SK-N-SH (cell line): ENCODE measurements around the gene STK38. TPM values are rescaled to one million over a fixed set of nuclear protein-coding genes. Genes with fewer than 3 reads are reported as not detected.

Source experiments
- CTCF ChIA-PET: fragments of 300-600, 350-600 bp; formaldehyde crosslinking; extraction: SDS; loops from one replicate; lab custom pipeline; 2021; lab: Yijun Ruan, JAX
- POLR2A ChIA-PET: fragments of 350-600 bp; sonication (Branson Sonifier 250); formaldehyde crosslinking; extraction: SDS; loops from one replicate; lab custom pipeline; 2020; ENCODE audit warnings: antibody characterized with exemption, inconsistent platforms; lab: Yijun Ruan, JAX
- DNase-seq: peaks from one replicate; pipeline ENCODE4 v3.0.0; 2012
- H2AFZ ChIP-seq: fragments of 200-600 bp; sonication (generic); 2 replicates; pipeline ENCODE4 v1.8.1; 2016; ENCODE audit warnings: antibody characterized with exemption, mild to moderate bottlenecking, low read depth
- H3F3A ChIP-seq: fragments of 200-600 bp; sonication (generic); replicated peaks from 2 replicates; pipeline ENCODE3; 2016; ENCODE audit warnings: antibody characterized with exemption, mild to moderate bottlenecking; ENCODE audit not compliant: insufficient read depth
- H3K27ac ChIP-seq, 2 experiments: fragments of 200-500 bp in 1 of 2; fragments of 200-600 bp in 1 of 2; sonication (Bioruptor generic) in 1 of 2; sonication (generic), shearing (Covaris generic) in 1 of 2; 2 replicates each; pipeline versions ENCODE4 v1.5.1 to v1.6.1; 2014 to 2016; ENCODE audit warnings: low read depth in 2 of 2, inconsistent platforms in 1 of 2, low read length in 1 of 2, mild to moderate bottlenecking in 1 of 2, mixed read lengths in 1 of 2
- H3K27me3 ChIP-seq: fragments of 200-600 bp; sonication (generic), shearing (Covaris generic); 2 replicates; pipeline ENCODE4 v1.6.1; 2016; ENCODE audit warnings: mixed run types; ENCODE audit not compliant: insufficient read depth
- H3K36me3 ChIP-seq, 2 experiments: fragments of 200-500 bp in 1 of 2; fragments of 200-600 bp in 1 of 2; sonication (Bioruptor generic) in 1 of 2; sonication (generic) in 1 of 2; replicated peaks in 1 of 2; 2 replicates each; pipeline versions ENCODE3 to v1.5.1; 2014 to 2016; ENCODE audit warnings: low read length in 1 of 2, mild to moderate bottlenecking in 1 of 2; ENCODE audit not compliant: insufficient read depth in 2 of 2, control insufficient read depth in 1 of 2
- H3K4me1 ChIP-seq, 2 experiments: fragments of 200-500 bp in 1 of 2; fragments of 200-600 bp in 1 of 2; sonication (Bioruptor generic) in 1 of 2; sonication (generic), shearing (Covaris generic) in 1 of 2; 2 replicates each; pipeline versions ENCODE4 v1.5.1 to v1.6.1; 2014 to 2016; ENCODE audit warnings: low read depth in 1 of 2, low read length in 1 of 2, mixed run types in 1 of 2; ENCODE audit not compliant: insufficient read depth in 2 of 2, control insufficient read depth in 1 of 2
- H3K4me2 ChIP-seq: fragments of 200-600 bp; sonication (generic), shearing (Covaris generic); 2 replicates; pipeline ENCODE4 v1.6.1; 2017; ENCODE audit warnings: mixed run types
- H3K4me3 ChIP-seq, 2 experiments: fragments of 200-500 bp in 1 of 2; fragments of 200-600 bp in 1 of 2; sonication (Bioruptor generic) in 1 of 2; sonication (generic), shearing (Covaris generic) in 1 of 2; 2 replicates each; pipeline versions ENCODE4 v1.5.1 to v1.8.1; 2014 to 2016; ENCODE audit warnings: low read depth in 2 of 2, inconsistent platforms in 1 of 2, low read length in 1 of 2, mild to moderate bottlenecking in 1 of 2, mixed read lengths in 1 of 2, moderate library complexity in 1 of 2
- H3K79me2 ChIP-seq: fragments of 200-600 bp; sonication (generic); 2 replicates; pipeline ENCODE4 v1.8.1; 2017; ENCODE audit warnings: mild to moderate bottlenecking; ENCODE audit not compliant: insufficient read depth
- H3K9ac ChIP-seq: fragments of 200-600 bp; sonication (generic); 2 replicates; pipeline ENCODE4 v1.6.1; 2017; ENCODE audit warnings: mixed run types
- H3K9me2 ChIP-seq: fragments of 200-600 bp; sonication (generic); 2 replicates; pipeline ENCODE4 v1.6.1; 2017; ENCODE audit warnings: mixed run types
- H3K9me3 ChIP-seq: fragments of 200-600 bp; sonication (generic); 2 replicates; pipeline ENCODE4 v1.6.1; 2017; ENCODE audit warnings: mixed run types, mild to moderate bottlenecking, moderate library complexity
- H4K20me1 ChIP-seq: fragments of 200-600 bp; sonication (generic); 2 replicates; pipeline ENCODE4 v1.6.1; 2017; ENCODE audit warnings: mild to moderate bottlenecking, mixed run types; ENCODE audit not compliant: insufficient read depth
- CHD2 ChIP-seq: fragments of 150-350 bp; IDR thresholded peaks from 2 replicates; pipeline ENCODE4 v1.6.1; 2018; ENCODE audit warnings: low read length; ENCODE audit not compliant: partially characterized antibody
- EP300 ChIP-seq, 2 experiments: IDR thresholded peaks; 2 replicates each; pipeline versions ENCODE4 v1.4.0 to v1.6.1; 2012; ENCODE audit warnings: borderline replicate concordance in 1 of 2, low read depth in 1 of 2, low read length in 1 of 2
- FOSL2 ChIP-seq: IDR thresholded peaks from 2 replicates; pipeline ENCODE4 v1.4.0; 2012; ENCODE audit warnings: low read depth, mild to moderate bottlenecking, moderate library complexity, borderline replicate concordance
- FOXJ3 ChIP-seq: sonication (generic); formaldehyde crosslinking; IDR thresholded peaks from 2 replicates; pipeline ENCODE4 v1.5.1; 2020; ENCODE audit warnings: mild to moderate bottlenecking, missing genetic modification reagents
- JUND ChIP-seq: IDR thresholded peaks from 2 replicates; pipeline ENCODE4 v1.4.0; 2012
- MEF2A ChIP-seq: IDR thresholded peaks from 2 replicates; pipeline ENCODE4 v1.4.0; 2012; ENCODE audit warnings: low read depth, borderline replicate concordance
- MXI1 ChIP-seq: IDR thresholded peaks from 2 replicates; pipeline ENCODE4 v1.6.1; 2012; ENCODE audit warnings: mild to moderate bottlenecking, low read depth, low read length, improper control_type of control experiment
- RCOR1 ChIP-seq: fragments of 150-350 bp; IDR thresholded peaks from 2 replicates; pipeline ENCODE4 v1.6.1; 2017; ENCODE audit warnings: antibody characterized with exemption, low read length
- RFX5 ChIP-seq: IDR thresholded peaks from 2 replicates; pipeline ENCODE4 v1.6.1; 2012; ENCODE audit warnings: mild to moderate bottlenecking, improper control_type of control experiment, low read length
- SIN3A ChIP-seq: IDR thresholded peaks from 2 replicates; pipeline ENCODE4 v1.6.1; 2012; ENCODE audit warnings: low read depth, mild to moderate bottlenecking, low read length, moderate library complexity, borderline replicate concordance
- TAF1 ChIP-seq: IDR thresholded peaks from 2 replicates; pipeline ENCODE4 v1.6.1; 2012; ENCODE audit warnings: low read depth, mild to moderate bottlenecking, low read length, moderate library complexity, borderline replicate concordance
- TEAD4 ChIP-seq: IDR thresholded peaks from 2 replicates; pipeline ENCODE4 v1.4.0; 2012; ENCODE audit warnings: mild to moderate bottlenecking, borderline replicate concordance; ENCODE audit not compliant: insufficient read depth
- WGBS: methylation state at CpG from one replicate; pipeline ENCODE4 v1.1.6; 2017; ENCODE audit warnings: low lambda C conversion rate; 5-methylcytosine and 5-hydroxymethylcytosine counted together
- polyA plus RNA-seq, 3 experiments: library from polyadenylated mRNA; depleted of rRNA; stranded (reverse); fragments of >200 nt; gene quantifications; 2 replicates each; pipeline ENCODE4 v1.2.3, GENCODE V29; 2012
- TF ChIP-seq, protein P1 (sequence below): fragments of 150-350 bp; IDR thresholded peaks from 2 replicates; pipeline ENCODE4 v1.6.1; 2016; ENCODE audit warnings: mild to moderate bottlenecking, low read depth, low read length
- TF ChIP-seq, protein P2 (sequence below): IDR thresholded peaks from 2 replicates; pipeline ENCODE4; 2012
- TF ChIP-seq, protein P3 (sequence below): IDR thresholded peaks from 2 replicates; pipeline ENCODE4 v1.4.0; 2012; ENCODE audit warnings: low read depth, borderline replicate concordance
- TF ChIP-seq, protein P4 (sequence below): fragments of 150-350 bp; IDR thresholded peaks from 2 replicates; pipeline ENCODE4 v1.6.1; 2017; ENCODE audit warnings: antibody characterized with exemption, low read length, low read depth, borderline replicate concordance

STK38 gene
- polyA plus RNA-seq, 1 of the 3 experiments (the other 2 are of a cell fraction): 10.2 TPM

DNA sequence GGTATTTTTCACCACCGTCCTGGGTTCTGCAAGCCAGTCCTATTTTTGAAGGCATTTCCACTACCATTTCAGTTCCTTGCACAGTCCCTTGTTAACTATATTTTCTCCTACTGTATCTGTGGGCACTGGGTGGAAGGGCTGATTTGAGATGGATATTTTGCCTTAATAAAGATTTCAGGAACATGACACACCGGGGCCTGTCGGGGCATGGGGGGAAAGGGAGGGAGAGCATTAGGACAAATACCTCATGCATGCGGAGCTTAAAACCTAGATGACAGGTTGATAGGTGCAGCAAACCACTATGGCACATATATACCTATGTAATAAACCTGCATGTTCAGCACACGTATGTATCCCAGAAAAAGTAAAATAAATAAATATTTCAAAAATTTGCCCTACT lies 22.4 kb downstream of the STK38 start:
- Histone ChIP-seq H3K27ac (no peak overlapping the region), H3F3A (no peaks in the 10 kb centered on the region), H3K9me3 (no peaks in the 10 kb centered on the region), H4K20me1 (no peaks in the 10 kb centered on the region; the same call in 1 of the 2 replicates)
- CTCF ChIA-PET: interaction anchor here (0.7 to 1.2 kb wide), 2 partner anchors 57 to 101 kb away, joined by 3 to 4 read pairs; no protein-coding TSS in a partner anchor
- no peak for DNase-seq
- TF ChIP-seq RCOR1 (no peak), MXI1 (no peak), JUND (no peak), FOXJ3 (CRISPR knock-in tag) (no peak), RFX5 (no peak), EP300 (IDR thresholded peaks at IDR 0.05; ENCODE audit: borderline replicate concordance in 1 of 2, low read depth in 1 of 2, low read length in 1 of 2) (no peak), SIN3A (no peak), CHD2 (no peak), TEAD4 (no peak), TAF1 (no peak), MEF2A (no peak), FOSL2 (no peak)
- TF ChIP-seq, protein P1, sequence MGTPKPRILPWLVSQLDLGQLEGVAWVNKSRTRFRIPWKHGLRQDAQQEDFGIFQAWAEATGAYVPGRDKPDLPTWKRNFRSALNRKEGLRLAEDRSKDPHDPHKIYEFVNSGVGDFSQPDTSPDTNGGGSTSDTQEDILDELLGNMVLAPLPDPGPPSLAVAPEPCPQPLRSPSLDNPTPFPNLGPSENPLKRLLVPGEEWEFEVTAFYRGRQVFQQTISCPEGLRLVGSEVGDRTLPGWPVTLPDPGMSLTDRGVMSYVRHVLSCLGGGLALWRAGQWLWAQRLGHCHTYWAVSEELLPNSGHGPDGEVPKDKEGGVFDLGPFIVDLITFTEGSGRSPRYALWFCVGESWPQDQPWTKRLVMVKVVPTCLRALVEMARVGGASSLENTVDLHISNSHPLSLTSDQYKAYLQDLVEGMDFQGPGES: no peak
- TF ChIP-seq, protein P2, sequence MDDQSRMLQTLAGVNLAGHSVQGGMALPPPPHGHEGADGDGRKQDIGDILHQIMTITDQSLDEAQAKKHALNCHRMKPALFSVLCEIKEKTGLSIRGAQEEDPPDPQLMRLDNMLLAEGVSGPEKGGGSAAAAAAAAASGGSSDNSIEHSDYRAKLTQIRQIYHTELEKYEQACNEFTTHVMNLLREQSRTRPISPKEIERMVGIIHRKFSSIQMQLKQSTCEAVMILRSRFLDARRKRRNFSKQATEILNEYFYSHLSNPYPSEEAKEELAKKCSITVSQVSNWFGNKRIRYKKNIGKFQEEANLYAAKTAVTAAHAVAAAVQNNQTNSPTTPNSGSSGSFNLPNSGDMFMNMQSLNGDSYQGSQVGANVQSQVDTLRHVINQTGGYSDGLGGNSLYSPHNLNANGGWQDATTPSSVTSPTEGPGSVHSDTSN: no peak
- TF ChIP-seq, protein P3, sequence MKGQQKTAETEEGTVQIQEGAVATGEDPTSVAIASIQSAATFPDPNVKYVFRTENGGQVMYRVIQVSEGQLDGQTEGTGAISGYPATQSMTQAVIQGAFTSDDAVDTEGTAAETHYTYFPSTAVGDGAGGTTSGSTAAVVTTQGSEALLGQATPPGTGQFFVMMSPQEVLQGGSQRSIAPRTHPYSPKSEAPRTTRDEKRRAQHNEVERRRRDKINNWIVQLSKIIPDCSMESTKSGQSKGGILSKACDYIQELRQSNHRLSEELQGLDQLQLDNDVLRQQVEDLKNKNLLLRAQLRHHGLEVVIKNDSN: no peak
- TF ChIP-seq, protein P4, sequence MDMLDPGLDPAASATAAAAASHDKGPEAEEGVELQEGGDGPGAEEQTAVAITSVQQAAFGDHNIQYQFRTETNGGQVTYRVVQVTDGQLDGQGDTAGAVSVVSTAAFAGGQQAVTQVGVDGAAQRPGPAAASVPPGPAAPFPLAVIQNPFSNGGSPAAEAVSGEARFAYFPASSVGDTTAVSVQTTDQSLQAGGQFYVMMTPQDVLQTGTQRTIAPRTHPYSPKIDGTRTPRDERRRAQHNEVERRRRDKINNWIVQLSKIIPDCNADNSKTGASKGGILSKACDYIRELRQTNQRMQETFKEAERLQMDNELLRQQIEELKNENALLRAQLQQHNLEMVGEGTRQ: no peak
- TF ChIP-seq, all 33 proteins: peak for 0
- H3K4me2 ChIP-seq: no peak overlapping the region
- POLR2A ChIA-PET: no interaction called here
- H3K36me3 ChIP-seq: peaks cover 31 to 45% of the 10 kb centered on the region in 2 experiments
- over 99% methylated on average over 5 of the region's 5 CpGs for WGBS
- H3K79me2 ChIP-seq: peaks cover 15% of the 10 kb centered on the region; the same call in 1 of the 2 replicates
- H3K4me3 ChIP-seq: no peak overlapping the region
- H3K9ac ChIP-seq: no peak overlapping the region
- H3K27me3 ChIP-seq: no peaks in the 10 kb centered on the region
- H3K4me1 ChIP-seq: no peaks in the 10 kb centered on the region
- H2AFZ ChIP-seq: no peak overlapping the region
- no peaks in the 10 kb centered on the region for H3K9me2 ChIP-seq
